CD4-positive, alpha-beta T cell (primary cell): Measurements from ENCODE around the gene CEP131. TPM values are rescaled to one million over a fixed set of nuclear protein-coding genes. Genes with fewer than 3 reads are reported as not detected.

Source experiments
- ATAC-seq: fragments of 200-7000 bp; cut with Tn5 transposase; one replicate; pipeline ENCODE4 v1.10.0; 2022; ENCODE audit warnings: mild to moderate bottlenecking; ENCODE audit not compliant: poor library complexity
- CTCF ChIA-PET: fragments of 350-600 bp; sonication (Branson Sonifier 250); formaldehyde crosslinking; loops from one replicate; lab custom pipeline; 2021; ENCODE audit warnings: antibody characterized with exemption, inconsistent platforms; lab: Charles Lee
- POLR2A ChIA-PET: fragments of 350-600 bp; sonication (Branson Sonifier 250); formaldehyde crosslinking; loops from one replicate; lab custom pipeline; 2021; ENCODE audit warnings: antibody characterized with exemption, inconsistent platforms; lab: Charles Lee
- DNase-seq, 14 experiments: peaks; one replicate each; pipeline ENCODE4 v3.0.0-alpha.2; 2013 to 2020; ENCODE audit warnings: mixed read lengths in 2 of 14
- H3K27ac ChIP-seq, 2 donors: one replicate each; pipeline versions ENCODE4 v1.5.1 to v1.7.0; 2013; ENCODE audit warnings: low read length in 2 of 2, low read depth in 1 of 2, mild to moderate bottlenecking in 1 of 2
- H3K27me3 ChIP-seq, 2 experiments: 1 replicate in 1 of 2; 2 replicates in 1 of 2; pipeline versions ENCODE4 v1.6.1 to v1.7.0; 2013; ENCODE audit warnings: low read length in 2 of 2, control low read depth in 1 of 2, mild to moderate bottlenecking in 1 of 2, moderate library complexity in 1 of 2; ENCODE audit not compliant: insufficient read depth in 2 of 2, control insufficient read depth in 1 of 2
- H3K36me3 ChIP-seq: one replicate; pipeline ENCODE4 v1.6.1; 2013; ENCODE audit warnings: low read length, control low read depth; ENCODE audit not compliant: insufficient read depth
- H3K4me1 ChIP-seq: one replicate; pipeline ENCODE4 v1.6.1; 2013; ENCODE audit warnings: low read length, control low read depth; ENCODE audit not compliant: insufficient read depth
- H3K4me3 ChIP-seq: one replicate; pipeline ENCODE4 v1.5.1; 2013; ENCODE audit warnings: mild to moderate bottlenecking, low read length, moderate library complexity
- H3K9me3 ChIP-seq, 2 experiments: 1 replicate in 1 of 2; 2 replicates in 1 of 2; pipeline versions ENCODE4 v1.6.1 to v1.7.0; 2013; ENCODE audit warnings: low read length in 2 of 2, mild to moderate bottlenecking in 2 of 2, control low read depth in 1 of 2, moderate library complexity in 1 of 2; ENCODE audit not compliant: control insufficient read depth in 1 of 2, insufficient read depth in 1 of 2
- H3K27ac Mint-ChIP-seq: one replicate; pipeline ENCODE4 v1.8.0; 2020; ENCODE audit warnings: mixed read lengths
- H3K27me3 Mint-ChIP-seq: one replicate; pipeline ENCODE4 v1.8.0; 2021; ENCODE audit warnings: mixed read lengths
- H3K36me3 Mint-ChIP-seq: one replicate; pipeline ENCODE4 v1.8.0; 2021; ENCODE audit warnings: low read depth, mixed read lengths
- H3K4me1 Mint-ChIP-seq: one replicate; pipeline ENCODE4 v1.8.0; 2021; ENCODE audit warnings: low read depth, mixed read lengths
- H3K4me3 Mint-ChIP-seq: one replicate; pipeline ENCODE4 v1.8.0; 2020; ENCODE audit warnings: mild to moderate bottlenecking, mixed read lengths
- H3K9me3 Mint-ChIP-seq: one replicate; pipeline ENCODE4 v1.8.0; 2020; ENCODE audit warnings: mixed read lengths
- CTCF ChIP-seq: fragments of 200-600 bp; IDR thresholded peaks from one replicate; pipeline ENCODE4 v1.8.0; 2022; ENCODE audit warnings: antibody characterized with exemption, mild to moderate bottlenecking
- intact Hi-C, 2 experiments: fragments of 100-400 bp; cut with DNase I in 1 of 2; cut with micrococcal nuclease in 1 of 2; formaldehyde crosslinking; loops; one replicate each; pipeline versions ENCODE4 v1.15.1 to v1.9.0; 2023 to 2025; cut with DNase I, micrococcal nuclease
- total RNA-seq, 174 experiments: library from RNA in 2 of 174; stranded (reverse) in 2 of 174; gene quantifications; one replicate each; pipeline ENCODE4 v1.2.3 and lab custom pipeline; 2021 to 2026

CEP131 gene
- total RNA-seq, 2 experiments from 2014 or later, result 11.2 to 12.3 TPM

- Histone ChIP-seq H3K36me3 (peaks cover 14% of the 10 kb centered on the region), H3K9me3 (no peaks in the 10 kb centered on the region), H3K27ac (peak overlapping the region in 1 of 2 donors; percentile 46), H3K27me3 (no peaks in the 10 kb centered on the region), H3K4me3 (peak overlapping the region; percentile 90), H3K4me1 (peaks cover 58% of the 10 kb centered on the region)
- peaks cover 38% of the 10 kb centered on the region for H3K4me1 Mint-ChIP-seq
- H3K4me3 Mint-ChIP-seq, result peak overlapping the region; percentile 90
- no peak for TF ChIP-seq CTCF
- peaks cover 13% of the 10 kb centered on the region for H3K36me3 Mint-ChIP-seq
- no peaks in the 10 kb centered on the region for H3K27me3 Mint-ChIP-seq
- ChIA-PET CTCF (interaction anchor here (1.6 kb wide), 1 partner anchor 52 kb away, joined by 6 read pairs; no protein-coding TSS in a partner anchor), POLR2A (interaction anchor here (0.6 to 2.8 kb wide), 15 partner anchors 11 to 887 kb away, joined by 3 to 42 read pairs (median 5); partner anchors contain the start of genes ARL16, CEP131, FAAP100 and HGS)
- intact Hi-C loops, result loop anchor here (1.0 to 5.0 kb wide), 7 partner anchors 17 to 312 kb away; partner anchors contain the start of genes CHMP6 (in 1 of the 2), FAAP100 (in 1 of the 2) and SLC38A10 (in 1 of the 2)
- DNase-seq, result peak in 7 of 14 experiments; percentile 6 to 68 (median 15)
- H3K27ac Mint-ChIP-seq, result peak overlapping the region; percentile 92
- no peaks in the 10 kb centered on the region for H3K9me3 Mint-ChIP-seq
- ATAC-seq, result no peak
Observed at GRCh38 chr17:81239714-81240555, 17.2 kb upstream of the CEP131 start.

GRCh38 chr17:81238815-81239713 is 16.3 kb upstream of the CEP131 start, which contains the start of the genes NDUFAF8 and TEPSIN:
NDUFAF8 (plus strand) TSS chr17:81239318; CDS start chr17:81239364, 46 bp downstream.
TEPSIN (minus strand) TSS chr17:81239055; CDS start chr17:81239033, 22 bp downstream.
- peak within 1 kb of the TSS; percentile 98 for H3K4me3 Mint-ChIP-seq
- H3K9me3 Mint-ChIP-seq, result no peaks in the 10 kb centered on the region
- CTCF ChIA-PET, result interaction anchor here (0.7 to 1.6 kb wide), 3 partner anchors 53 to 812 kb away, joined by 3 to 6 read pairs (median 4); no protein-coding TSS in a partner anchor
- H3K36me3 ChIP-seq, result peaks cover 14% of the 10 kb centered on the region
- peak within 1 kb of the TSS; percentile 92 for H3K27ac Mint-ChIP-seq
- peak; percentile 89 to 99 (median 93) for DNase-seq
- H3K27me3 ChIP-seq, result no peaks in the 10 kb centered on the region
- H3K4me1 ChIP-seq, result peaks cover 58% of the 10 kb centered on the region
- peaks cover 43% of the 10 kb centered on the region for H3K4me1 Mint-ChIP-seq
- peaks cover 18% of the 10 kb centered on the region for H3K36me3 Mint-ChIP-seq
- H3K9me3 ChIP-seq, result no peaks in the 10 kb centered on the region
- POLR2A ChIA-PET, result interaction anchor here (0.6 to 2.8 kb wide), 21 partner anchors 9 to 888 kb away, joined by 3 to 42 read pairs (median 4); partner anchors contain the start of genes ARL16, CEP131, CHMP6 and FAAP100
- ATAC-seq, result peak; percentile 95
- no peak for TF ChIP-seq CTCF
- H3K27ac ChIP-seq, result peak within 1 kb of the TSS in 1 of 2 donors; percentile 47
- intact Hi-C loops, result loop anchor here (1.0 to 5.0 kb wide), 5 partner anchors 16 to 313 kb away; partner anchors contain the start of genes CHMP6 (in 1 of the 2), FAAP100 (in 1 of the 2) and SLC38A10 (in 1 of the 2)
- peak within 1 kb of the TSS; percentile 90 for H3K4me3 ChIP-seq
- no peaks in the 10 kb centered on the region for H3K27me3 Mint-ChIP-seq
